KG1 (cell line): ENCODE measurements around the gene DIRAS1.
"Not testable (repeated sequence)": the region's sequence is repeated elsewhere in the genome, so short reads cannot be mapped to it uniquely, and the experiment has no call there.

Experiments used
- DNase-seq: peaks from one replicate; lab custom pipeline; 2025; lab: John Stamatoyannopoulos, UW

Gene DIRAS1

GRCh38 chr19:2676823-2677222, 44.3 kb downstream of the DIRAS1 start:
- DNase-seq: no peak

GRCh38 chr19:2675892-2676291, 45.3 kb downstream of the DIRAS1 start:
- no peak for DNase-seq

- no peak for DNase-seq
Measured at GRCh38 chr19:2670217-2670616, 51.0 kb downstream of the DIRAS1 start.

GRCh38 chr19:2668175-2668763, 52.9 kb downstream of the DIRAS1 start:
- no peak for DNase-seq

- not testable (repeated sequence) for DNase-seq
Measured at GRCh38 chr19:2667349-2667748, 53.8 kb downstream of the DIRAS1 start.

- no peak for DNase-seq
Measured at GRCh38 chr19:2666344-2666994, 54.7 kb downstream of the DIRAS1 start.

GRCh38 chr19:2665103-2665502, 56.1 kb downstream of the DIRAS1 start:
- DNase-seq: no peak
